AG10803 (cell line): ENCODE measurements around the gene LGALS7.
"Not testable (repeated sequence)": the region's sequence is repeated elsewhere in the genome, so short reads cannot be mapped to it uniquely, and the experiment has no call there.

ENCODE experiments used
- DNase-seq: peaks from one replicate; pipeline ENCODE4 v3.0.0; 2010; ENCODE audit warnings: low read depth
- H3K4me3 ChIP-seq: 2 replicates; pipeline ENCODE4 v1.5.1; 2011; ENCODE audit warnings: mild to moderate bottlenecking, low read length, control low read depth
- TF ChIP-seq, protein P1 (sequence below): conservative IDR thresholded peaks from 2 replicates; pipeline ENCODE4 v1.5.1; 2011; ENCODE audit warnings: mild to moderate bottlenecking, low read length, control low read depth, inconsistent platforms

The LGALS7 gene

DNA sequence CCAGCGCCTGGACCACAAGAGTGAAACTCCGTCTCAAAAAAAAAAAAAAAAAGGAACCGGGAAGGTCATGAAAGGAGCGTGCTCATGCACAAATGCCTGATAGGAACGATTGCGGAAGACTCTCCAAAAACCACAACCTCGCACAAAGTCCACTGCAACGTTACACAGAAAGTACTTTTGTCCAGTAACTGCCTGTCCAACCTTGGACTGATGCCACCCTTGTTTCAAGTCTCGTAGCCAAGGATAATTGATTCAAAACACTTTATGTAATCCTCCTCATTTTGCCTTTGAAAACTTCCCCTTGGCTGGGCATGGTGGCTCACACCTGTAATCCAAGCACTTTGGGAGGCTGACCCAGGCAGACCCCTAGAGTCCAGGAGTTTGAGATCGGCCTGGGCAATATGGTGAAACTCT lies 13.7 kb downstream of the LGALS7 start:
- TF ChIP-seq, protein P1, sequence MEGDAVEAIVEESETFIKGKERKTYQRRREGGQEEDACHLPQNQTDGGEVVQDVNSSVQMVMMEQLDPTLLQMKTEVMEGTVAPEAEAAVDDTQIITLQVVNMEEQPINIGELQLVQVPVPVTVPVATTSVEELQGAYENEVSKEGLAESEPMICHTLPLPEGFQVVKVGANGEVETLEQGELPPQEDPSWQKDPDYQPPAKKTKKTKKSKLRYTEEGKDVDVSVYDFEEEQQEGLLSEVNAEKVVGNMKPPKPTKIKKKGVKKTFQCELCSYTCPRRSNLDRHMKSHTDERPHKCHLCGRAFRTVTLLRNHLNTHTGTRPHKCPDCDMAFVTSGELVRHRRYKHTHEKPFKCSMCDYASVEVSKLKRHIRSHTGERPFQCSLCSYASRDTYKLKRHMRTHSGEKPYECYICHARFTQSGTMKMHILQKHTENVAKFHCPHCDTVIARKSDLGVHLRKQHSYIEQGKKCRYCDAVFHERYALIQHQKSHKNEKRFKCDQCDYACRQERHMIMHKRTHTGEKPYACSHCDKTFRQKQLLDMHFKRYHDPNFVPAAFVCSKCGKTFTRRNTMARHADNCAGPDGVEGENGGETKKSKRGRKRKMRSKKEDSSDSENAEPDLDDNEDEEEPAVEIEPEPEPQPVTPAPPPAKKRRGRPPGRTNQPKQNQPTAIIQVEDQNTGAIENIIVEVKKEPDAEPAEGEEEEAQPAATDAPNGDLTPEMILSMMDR = no peak
- no peak overlapping the region for H3K4me3 ChIP-seq
- no peak for DNase-seq

DNA sequence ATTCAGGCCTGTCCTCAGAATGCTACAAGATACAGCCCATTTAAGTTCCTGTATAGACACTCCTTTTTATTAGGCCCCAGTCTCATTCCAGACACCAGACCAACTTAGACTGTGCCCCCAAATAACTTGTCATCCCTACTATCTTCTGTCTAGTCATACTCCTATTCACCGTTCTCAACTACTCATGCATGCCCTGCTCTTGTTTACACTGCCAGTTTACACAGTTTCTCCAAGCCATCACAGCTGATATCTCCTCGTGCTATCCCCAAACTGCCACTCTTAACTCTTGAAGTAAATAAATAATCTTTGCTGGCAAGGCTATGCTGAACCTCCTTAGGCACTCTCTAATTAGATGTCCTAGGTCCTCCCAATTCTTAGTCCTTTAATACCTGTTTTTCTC lies 19.1 kb downstream of the LGALS7 start:
- H3K4me3 ChIP-seq, DNase-seq: not testable (repeated sequence)

DNA sequence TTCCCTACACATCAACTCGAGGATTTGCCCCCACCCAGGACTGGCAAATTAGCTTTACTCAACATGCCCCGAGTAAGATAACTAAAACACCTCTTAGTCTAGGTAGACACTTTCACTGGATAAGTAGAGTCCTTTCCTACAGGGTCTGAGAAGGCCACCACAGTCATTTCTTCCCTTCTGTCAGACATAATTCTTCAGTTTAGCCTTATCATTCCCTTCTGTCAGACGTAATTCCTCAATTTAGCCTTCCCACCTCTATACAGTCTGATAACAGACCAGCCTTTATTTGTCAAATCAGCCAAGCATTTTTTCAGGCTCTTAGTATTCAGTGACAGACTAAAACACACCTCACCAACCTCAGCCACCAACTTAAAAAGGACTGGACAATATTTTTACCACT lies 19.5 kb downstream of the LGALS7 start:
- not testable (repeated sequence) for DNase-seq, H3K4me3 ChIP-seq

DNA sequence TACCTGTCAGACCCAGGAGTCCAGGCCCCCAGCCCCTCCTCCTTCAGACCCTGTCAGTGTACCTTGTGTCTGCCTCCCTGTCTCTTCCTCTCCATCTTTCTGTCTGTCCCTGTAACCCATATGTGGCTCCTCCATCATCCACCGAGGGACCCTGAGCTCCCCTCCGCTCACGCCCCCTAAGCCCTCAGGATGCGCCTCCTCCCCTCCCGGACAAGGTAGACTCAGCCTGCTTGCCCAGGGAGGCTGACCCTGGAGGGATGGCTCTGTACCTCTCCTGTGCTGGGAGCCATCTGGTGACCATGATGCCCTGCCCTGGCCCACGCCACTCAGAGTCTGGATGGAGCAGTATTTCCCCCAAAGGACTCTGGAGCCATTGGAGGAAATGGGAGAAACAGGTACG lies 28.0 kb downstream of the LGALS7 start:
- H3K4me3 ChIP-seq = no peak overlapping the region
- no peak for DNase-seq
- TF ChIP-seq, protein P1 = no peak

DNA sequence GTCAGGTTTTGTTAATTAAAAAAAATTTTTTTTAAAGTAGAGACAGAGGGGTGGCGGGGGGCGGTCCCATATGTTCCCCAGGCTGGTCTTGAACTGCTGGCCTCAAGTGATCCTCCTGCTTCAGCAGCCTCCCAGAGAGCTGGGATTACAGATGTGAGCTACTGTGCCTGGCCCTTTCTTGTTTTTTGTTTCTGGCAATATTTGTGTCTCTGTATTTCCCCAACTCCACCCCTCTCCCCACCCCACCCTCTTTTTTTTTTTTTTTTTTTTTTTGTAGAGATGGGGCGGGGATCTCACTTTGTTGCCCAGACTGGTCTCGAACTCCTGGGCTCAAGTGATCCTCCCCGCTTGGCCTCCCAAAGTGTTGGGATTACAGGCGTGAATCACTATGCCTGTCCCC lies 28.4 kb downstream of the LGALS7 start:
- no peak for DNase-seq
- no peak overlapping the region for H3K4me3 ChIP-seq
- TF ChIP-seq, protein P1 = no peak

DNA sequence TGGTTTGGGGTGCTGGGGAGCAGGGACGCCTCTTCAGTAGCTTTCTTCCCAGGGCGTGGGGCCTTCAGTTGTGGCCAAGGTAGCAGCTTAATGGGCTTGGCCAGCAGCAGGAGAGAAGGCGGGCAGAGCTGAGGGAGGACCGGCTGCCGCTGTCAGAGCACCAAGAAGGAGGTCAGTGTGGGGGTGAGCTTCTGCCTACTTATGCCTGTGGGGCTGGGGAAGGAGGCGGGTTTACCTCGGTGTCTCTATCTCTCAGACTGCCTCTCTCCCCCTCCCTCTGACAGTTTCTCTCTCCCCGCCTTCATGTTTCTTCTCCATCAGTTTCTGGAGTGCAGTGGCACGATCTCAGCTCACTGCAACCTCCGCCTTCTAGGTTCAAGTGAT lies 29.0 kb downstream of the LGALS7 start, which contains the start of gene CAPN12:
Gene CAPN12 (minus strand): TSS at position 177 of the 384 bp plus-strand sequence. CDS start 309 bp downstream, outside the sequence.
- TF ChIP-seq, protein P1 = no peak
- no peak within 1 kb of the TSS for H3K4me3 ChIP-seq
- no peak for DNase-seq

DNA sequence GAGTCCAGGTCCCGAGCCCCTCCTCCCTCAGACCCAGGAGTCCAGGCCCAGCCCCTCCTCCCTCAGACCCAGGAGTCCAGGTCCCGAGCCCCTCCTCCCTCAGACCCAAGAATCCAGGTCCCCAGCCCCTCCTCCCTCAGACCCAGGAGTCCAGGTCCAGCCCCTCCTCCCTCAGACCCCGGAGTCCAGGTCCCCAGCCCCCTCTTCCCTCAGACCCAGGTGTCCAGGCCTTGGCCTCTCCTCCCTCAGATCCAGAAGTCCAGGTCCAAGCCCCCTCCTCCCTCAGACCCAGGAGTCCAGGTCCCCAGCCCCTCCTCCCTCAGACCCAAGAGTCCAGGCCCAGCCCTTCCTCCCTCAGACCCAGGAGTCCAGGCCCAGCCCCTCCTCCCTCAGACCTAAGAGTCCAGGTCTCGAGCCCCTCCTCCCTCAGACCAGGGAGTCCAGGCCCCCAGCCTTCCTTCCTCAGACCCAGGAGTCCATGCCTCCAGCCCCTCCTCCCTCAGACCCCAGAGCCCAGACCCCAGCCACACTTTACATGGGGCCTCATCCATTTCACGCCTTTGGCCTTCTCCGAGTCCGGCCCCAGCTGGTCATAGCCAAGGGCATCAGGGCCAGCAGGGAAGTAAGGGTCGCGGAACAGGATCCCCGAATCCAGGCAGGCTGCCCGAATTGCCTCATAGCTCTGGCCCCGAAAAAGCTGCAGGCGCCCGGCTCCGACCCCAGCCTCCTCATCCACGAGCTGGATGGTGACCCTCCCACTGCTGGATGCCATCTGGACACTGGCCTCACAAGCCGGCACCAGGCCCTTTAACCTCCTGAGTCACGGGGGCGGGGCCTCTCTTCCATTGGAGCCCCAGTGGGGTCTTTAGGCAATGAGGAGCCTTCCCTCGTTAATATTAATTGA lies 29.7 kb downstream of the LGALS7 start:
- DNase-seq = no peak
- TF ChIP-seq, protein P1 = no peak
- no peak overlapping the region for H3K4me3 ChIP-seq

DNA sequence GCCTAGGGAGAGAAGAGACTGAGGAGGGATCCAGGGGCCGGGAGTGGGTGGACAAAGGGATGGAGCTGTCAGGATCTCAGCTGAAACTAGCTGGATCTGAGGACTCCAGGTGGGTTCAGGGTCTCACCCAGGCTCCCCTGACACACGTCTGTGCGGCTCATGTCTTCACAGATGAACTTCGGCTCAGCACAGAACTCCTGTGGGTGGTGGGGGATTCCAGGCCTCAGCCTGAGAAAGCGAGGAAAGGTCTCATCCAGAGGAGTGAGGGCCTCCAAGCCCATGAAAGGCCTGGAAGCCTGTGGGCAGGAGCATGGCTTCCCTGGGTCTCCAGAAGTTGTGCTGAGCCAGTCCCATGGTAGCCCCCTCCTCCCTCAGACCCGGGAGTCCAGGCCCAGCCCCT lies 30.4 kb downstream of the LGALS7 start:
- TF ChIP-seq, protein P1 = no peak
- no peak overlapping the region for H3K4me3 ChIP-seq
- no peak for DNase-seq
